NCI-H1105 (cell line): ENCODE measurements around the gene ARL6IP6.

Experiments used
- DNase-seq: peaks from one replicate; lab custom pipeline; 2025; lab: John Stamatoyannopoulos, UW

The ARL6IP6 gene

GRCh38 chr2:152804687-152805408 is 86.4 kb downstream of the ARL6IP6 start:
- DNase-seq: no peak

DNA sequence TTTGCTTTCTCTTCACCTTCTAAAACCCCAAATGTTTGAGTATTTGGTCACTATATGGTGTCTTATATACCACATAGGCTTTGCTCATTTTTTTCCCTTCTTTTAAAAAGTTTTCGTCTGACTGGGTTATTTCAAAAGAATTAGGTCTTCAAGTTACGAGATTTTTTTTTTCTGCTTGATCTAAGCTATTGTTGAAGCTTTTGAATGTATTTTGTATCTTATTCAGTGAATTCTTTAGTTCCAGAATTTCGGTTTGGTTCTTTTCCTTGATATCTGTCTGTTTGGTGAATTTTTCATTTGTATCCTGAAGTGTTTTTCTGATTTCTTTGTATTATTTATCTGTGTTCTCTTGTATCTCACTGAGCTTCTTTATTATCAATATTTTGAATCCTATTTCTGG is 93.5 kb downstream of the ARL6IP6 start:
- DNase-seq: no peak
